SK-N-SH (cell line): Measurements from ENCODE around the gene C9orf78. TPM values are rescaled to one million over a fixed set of nuclear protein-coding genes. Genes with fewer than 3 reads are reported as not detected.

Source experiments
- CTCF ChIA-PET: fragments of 300-600, 350-600 bp; formaldehyde crosslinking; extraction: SDS; loops from one replicate; lab custom pipeline; 2021; lab: Yijun Ruan, JAX
- POLR2A ChIA-PET: fragments of 350-600 bp; sonication (Branson Sonifier 250); formaldehyde crosslinking; extraction: SDS; loops from one replicate; lab custom pipeline; 2020; ENCODE audit warnings: antibody characterized with exemption, inconsistent platforms; lab: Yijun Ruan, JAX
- DNase-seq: peaks from one replicate; pipeline ENCODE4 v3.0.0; 2012
- H2AFZ ChIP-seq: fragments of 200-600 bp; sonication (generic); 2 replicates; pipeline ENCODE4 v1.8.1; 2016; ENCODE audit warnings: antibody characterized with exemption, mild to moderate bottlenecking, low read depth
- H3F3A ChIP-seq: fragments of 200-600 bp; sonication (generic); replicated peaks from 2 replicates; pipeline ENCODE3; 2016; ENCODE audit warnings: antibody characterized with exemption, mild to moderate bottlenecking; ENCODE audit not compliant: insufficient read depth
- H3K27ac ChIP-seq, 2 experiments: fragments of 200-500 bp in 1 of 2; fragments of 200-600 bp in 1 of 2; sonication (Bioruptor generic) in 1 of 2; sonication (generic), shearing (Covaris generic) in 1 of 2; 2 replicates each; pipeline versions ENCODE4 v1.5.1 to v1.6.1; 2014 to 2016; ENCODE audit warnings: low read depth in 2 of 2, inconsistent platforms in 1 of 2, low read length in 1 of 2, mild to moderate bottlenecking in 1 of 2, mixed read lengths in 1 of 2
- H3K27me3 ChIP-seq: fragments of 200-600 bp; sonication (generic), shearing (Covaris generic); 2 replicates; pipeline ENCODE4 v1.6.1; 2016; ENCODE audit warnings: mixed run types; ENCODE audit not compliant: insufficient read depth
- H3K36me3 ChIP-seq, 2 experiments: fragments of 200-500 bp in 1 of 2; fragments of 200-600 bp in 1 of 2; sonication (Bioruptor generic) in 1 of 2; sonication (generic) in 1 of 2; replicated peaks in 1 of 2; 2 replicates each; pipeline versions ENCODE3 to v1.5.1; 2014 to 2016; ENCODE audit warnings: low read length in 1 of 2, mild to moderate bottlenecking in 1 of 2; ENCODE audit not compliant: insufficient read depth in 2 of 2, control insufficient read depth in 1 of 2
- H3K4me1 ChIP-seq, 2 experiments: fragments of 200-500 bp in 1 of 2; fragments of 200-600 bp in 1 of 2; sonication (Bioruptor generic) in 1 of 2; sonication (generic), shearing (Covaris generic) in 1 of 2; 2 replicates each; pipeline versions ENCODE4 v1.5.1 to v1.6.1; 2014 to 2016; ENCODE audit warnings: low read depth in 1 of 2, low read length in 1 of 2, mixed run types in 1 of 2; ENCODE audit not compliant: insufficient read depth in 2 of 2, control insufficient read depth in 1 of 2
- H3K4me2 ChIP-seq: fragments of 200-600 bp; sonication (generic), shearing (Covaris generic); 2 replicates; pipeline ENCODE4 v1.6.1; 2017; ENCODE audit warnings: mixed run types
- H3K4me3 ChIP-seq, 2 experiments: fragments of 200-500 bp in 1 of 2; fragments of 200-600 bp in 1 of 2; sonication (Bioruptor generic) in 1 of 2; sonication (generic), shearing (Covaris generic) in 1 of 2; 2 replicates each; pipeline versions ENCODE4 v1.5.1 to v1.8.1; 2014 to 2016; ENCODE audit warnings: low read depth in 2 of 2, inconsistent platforms in 1 of 2, low read length in 1 of 2, mild to moderate bottlenecking in 1 of 2, mixed read lengths in 1 of 2, moderate library complexity in 1 of 2
- H3K79me2 ChIP-seq: fragments of 200-600 bp; sonication (generic); 2 replicates; pipeline ENCODE4 v1.8.1; 2017; ENCODE audit warnings: mild to moderate bottlenecking; ENCODE audit not compliant: insufficient read depth
- H3K9ac ChIP-seq: fragments of 200-600 bp; sonication (generic); 2 replicates; pipeline ENCODE4 v1.6.1; 2017; ENCODE audit warnings: mixed run types
- H3K9me2 ChIP-seq: fragments of 200-600 bp; sonication (generic); 2 replicates; pipeline ENCODE4 v1.6.1; 2017; ENCODE audit warnings: mixed run types
- H3K9me3 ChIP-seq: fragments of 200-600 bp; sonication (generic); 2 replicates; pipeline ENCODE4 v1.6.1; 2017; ENCODE audit warnings: mixed run types, mild to moderate bottlenecking, moderate library complexity
- H4K20me1 ChIP-seq: fragments of 200-600 bp; sonication (generic); 2 replicates; pipeline ENCODE4 v1.6.1; 2017; ENCODE audit warnings: mild to moderate bottlenecking, mixed run types; ENCODE audit not compliant: insufficient read depth
- ELF1 ChIP-seq: IDR thresholded peaks from 2 replicates; pipeline ENCODE4 v1.4.0; 2012
- EZH2phosphoT487 ChIP-seq: fragments of 200-600 bp; sonication (generic); IDR thresholded peaks from 2 replicates; pipeline ENCODE4 v1.6.1; 2017; ENCODE audit warnings: low read depth, mixed run types, mild to moderate bottlenecking, antibody characterized with exemption, moderate library complexity, borderline replicate concordance
- FOXJ3 ChIP-seq: sonication (generic); formaldehyde crosslinking; IDR thresholded peaks from 2 replicates; pipeline ENCODE4 v1.5.1; 2020; ENCODE audit warnings: mild to moderate bottlenecking, missing genetic modification reagents
- GATA2 ChIP-seq: sonication (generic); formaldehyde crosslinking; IDR thresholded peaks from 2 replicates; pipeline ENCODE4 v1.5.0; 2020; ENCODE audit warnings: mild to moderate bottlenecking, missing genetic modification reagents
- NFIC ChIP-seq: IDR thresholded peaks from 2 replicates; pipeline ENCODE4 v1.4.0; 2012; ENCODE audit warnings: borderline replicate concordance
- RCOR1 ChIP-seq: fragments of 150-350 bp; IDR thresholded peaks from 2 replicates; pipeline ENCODE4 v1.6.1; 2017; ENCODE audit warnings: antibody characterized with exemption, low read length
- RXRA ChIP-seq: IDR thresholded peaks from 2 replicates; pipeline ENCODE4 v1.4.0; 2012; ENCODE audit warnings: low read depth, mild to moderate bottlenecking, borderline replicate concordance
- SMC3 ChIP-seq: IDR thresholded peaks from 2 replicates; pipeline ENCODE4 v1.6.1; 2012; ENCODE audit warnings: low read depth, low read length, improper control_type of control experiment
- TAF1 ChIP-seq: IDR thresholded peaks from 2 replicates; pipeline ENCODE4 v1.6.1; 2012; ENCODE audit warnings: low read depth, mild to moderate bottlenecking, low read length, moderate library complexity, borderline replicate concordance
- TCF12 ChIP-seq: IDR thresholded peaks from 2 replicates; pipeline ENCODE4 v1.4.0; 2012
- TEAD4 ChIP-seq: IDR thresholded peaks from 2 replicates; pipeline ENCODE4 v1.4.0; 2012; ENCODE audit warnings: mild to moderate bottlenecking, borderline replicate concordance; ENCODE audit not compliant: insufficient read depth
- YY1 ChIP-seq: IDR thresholded peaks from 2 replicates; pipeline ENCODE4 v1.4.0; 2012; ENCODE audit warnings: low read depth, mild to moderate bottlenecking
- WGBS: methylation state at CpG from one replicate; pipeline ENCODE4 v1.1.6; 2017; ENCODE audit warnings: low lambda C conversion rate; 5-methylcytosine and 5-hydroxymethylcytosine counted together
- polyA plus RNA-seq, 3 experiments: library from polyadenylated mRNA; depleted of rRNA; stranded (reverse); fragments of >200 nt; gene quantifications; 2 replicates each; pipeline ENCODE4 v1.2.3, GENCODE V29; 2012
- TF ChIP-seq, protein P1 (sequence below): IDR thresholded peaks from 2 replicates; pipeline ENCODE4 v1.4.0; 2012; ENCODE audit warnings: low read depth, borderline replicate concordance
- TF ChIP-seq, protein P2 (sequence below): fragments of 150-350 bp; IDR thresholded peaks from 2 replicates; pipeline ENCODE4 v1.6.1; 2017; ENCODE audit warnings: antibody characterized with exemption, low read length, low read depth, borderline replicate concordance
- TF ChIP-seq, protein P3 (sequence below): IDR thresholded peaks from 2 replicates; pipeline ENCODE4 v1.6.1; 2012; ENCODE audit warnings: mild to moderate bottlenecking, low read depth, low read length, moderate library complexity
- TF ChIP-seq, protein P4 (sequence below): IDR thresholded peaks from 2 replicates; pipeline ENCODE4; 2012

The C9orf78 gene
- polyA plus RNA-seq, 1 of the 3 experiments (the other 2 are of a cell fraction), result 59.2 TPM

DNA sequence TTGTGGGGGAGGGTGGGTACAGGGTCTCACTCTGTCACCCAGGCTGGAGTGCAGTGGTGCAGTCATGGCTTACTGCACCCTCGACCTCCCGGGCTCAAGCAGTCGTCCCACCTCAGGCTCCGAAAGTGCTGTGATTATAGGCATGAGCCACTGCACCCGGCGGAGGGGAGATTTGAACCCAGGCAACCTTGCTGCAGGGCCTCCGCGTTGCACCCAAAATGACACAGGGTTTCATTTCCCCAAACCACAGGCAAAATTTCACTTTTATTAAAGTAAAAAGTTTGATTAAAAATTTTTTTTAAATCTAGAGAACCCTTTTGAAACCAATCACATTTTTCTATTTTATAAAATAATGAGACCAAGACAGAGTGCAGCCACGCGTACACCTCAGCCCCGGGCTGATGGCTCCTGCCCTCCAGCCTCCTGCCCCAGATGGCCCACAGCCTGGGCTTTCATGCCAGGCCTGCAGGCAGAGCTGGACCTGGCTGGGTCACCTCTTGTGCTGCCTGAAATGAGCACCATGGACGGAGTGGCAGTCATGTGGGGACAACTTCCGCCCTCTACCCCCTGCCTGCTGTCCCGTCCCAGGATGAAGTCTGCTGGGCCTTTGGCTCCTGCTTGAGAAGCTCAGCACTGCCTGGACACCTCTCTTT lies 30.7 kb upstream of the C9orf78 start (continued):
- TF ChIP-seq YY1 (no peak), GATA2 (CRISPR knock-in tag) (no peak), EZH2phosphoT487 (no peak), TEAD4 (no peak)
- TF ChIP-seq, protein P1, sequence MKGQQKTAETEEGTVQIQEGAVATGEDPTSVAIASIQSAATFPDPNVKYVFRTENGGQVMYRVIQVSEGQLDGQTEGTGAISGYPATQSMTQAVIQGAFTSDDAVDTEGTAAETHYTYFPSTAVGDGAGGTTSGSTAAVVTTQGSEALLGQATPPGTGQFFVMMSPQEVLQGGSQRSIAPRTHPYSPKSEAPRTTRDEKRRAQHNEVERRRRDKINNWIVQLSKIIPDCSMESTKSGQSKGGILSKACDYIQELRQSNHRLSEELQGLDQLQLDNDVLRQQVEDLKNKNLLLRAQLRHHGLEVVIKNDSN, result no peak
- TF ChIP-seq, protein P2, sequence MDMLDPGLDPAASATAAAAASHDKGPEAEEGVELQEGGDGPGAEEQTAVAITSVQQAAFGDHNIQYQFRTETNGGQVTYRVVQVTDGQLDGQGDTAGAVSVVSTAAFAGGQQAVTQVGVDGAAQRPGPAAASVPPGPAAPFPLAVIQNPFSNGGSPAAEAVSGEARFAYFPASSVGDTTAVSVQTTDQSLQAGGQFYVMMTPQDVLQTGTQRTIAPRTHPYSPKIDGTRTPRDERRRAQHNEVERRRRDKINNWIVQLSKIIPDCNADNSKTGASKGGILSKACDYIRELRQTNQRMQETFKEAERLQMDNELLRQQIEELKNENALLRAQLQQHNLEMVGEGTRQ, result no peak
- TF ChIP-seq, protein P3, sequence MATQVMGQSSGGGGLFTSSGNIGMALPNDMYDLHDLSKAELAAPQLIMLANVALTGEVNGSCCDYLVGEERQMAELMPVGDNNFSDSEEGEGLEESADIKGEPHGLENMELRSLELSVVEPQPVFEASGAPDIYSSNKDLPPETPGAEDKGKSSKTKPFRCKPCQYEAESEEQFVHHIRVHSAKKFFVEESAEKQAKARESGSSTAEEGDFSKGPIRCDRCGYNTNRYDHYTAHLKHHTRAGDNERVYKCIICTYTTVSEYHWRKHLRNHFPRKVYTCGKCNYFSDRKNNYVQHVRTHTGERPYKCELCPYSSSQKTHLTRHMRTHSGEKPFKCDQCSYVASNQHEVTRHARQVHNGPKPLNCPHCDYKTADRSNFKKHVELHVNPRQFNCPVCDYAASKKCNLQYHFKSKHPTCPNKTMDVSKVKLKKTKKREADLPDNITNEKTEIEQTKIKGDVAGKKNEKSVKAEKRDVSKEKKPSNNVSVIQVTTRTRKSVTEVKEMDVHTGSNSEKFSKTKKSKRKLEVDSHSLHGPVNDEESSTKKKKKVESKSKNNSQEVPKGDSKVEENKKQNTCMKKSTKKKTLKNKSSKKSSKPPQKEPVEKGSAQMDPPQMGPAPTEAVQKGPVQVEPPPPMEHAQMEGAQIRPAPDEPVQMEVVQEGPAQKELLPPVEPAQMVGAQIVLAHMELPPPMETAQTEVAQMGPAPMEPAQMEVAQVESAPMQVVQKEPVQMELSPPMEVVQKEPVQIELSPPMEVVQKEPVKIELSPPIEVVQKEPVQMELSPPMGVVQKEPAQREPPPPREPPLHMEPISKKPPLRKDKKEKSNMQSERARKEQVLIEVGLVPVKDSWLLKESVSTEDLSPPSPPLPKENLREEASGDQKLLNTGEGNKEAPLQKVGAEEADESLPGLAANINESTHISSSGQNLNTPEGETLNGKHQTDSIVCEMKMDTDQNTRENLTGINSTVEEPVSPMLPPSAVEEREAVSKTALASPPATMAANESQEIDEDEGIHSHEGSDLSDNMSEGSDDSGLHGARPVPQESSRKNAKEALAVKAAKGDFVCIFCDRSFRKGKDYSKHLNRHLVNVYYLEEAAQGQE, result no peak

DNA sequence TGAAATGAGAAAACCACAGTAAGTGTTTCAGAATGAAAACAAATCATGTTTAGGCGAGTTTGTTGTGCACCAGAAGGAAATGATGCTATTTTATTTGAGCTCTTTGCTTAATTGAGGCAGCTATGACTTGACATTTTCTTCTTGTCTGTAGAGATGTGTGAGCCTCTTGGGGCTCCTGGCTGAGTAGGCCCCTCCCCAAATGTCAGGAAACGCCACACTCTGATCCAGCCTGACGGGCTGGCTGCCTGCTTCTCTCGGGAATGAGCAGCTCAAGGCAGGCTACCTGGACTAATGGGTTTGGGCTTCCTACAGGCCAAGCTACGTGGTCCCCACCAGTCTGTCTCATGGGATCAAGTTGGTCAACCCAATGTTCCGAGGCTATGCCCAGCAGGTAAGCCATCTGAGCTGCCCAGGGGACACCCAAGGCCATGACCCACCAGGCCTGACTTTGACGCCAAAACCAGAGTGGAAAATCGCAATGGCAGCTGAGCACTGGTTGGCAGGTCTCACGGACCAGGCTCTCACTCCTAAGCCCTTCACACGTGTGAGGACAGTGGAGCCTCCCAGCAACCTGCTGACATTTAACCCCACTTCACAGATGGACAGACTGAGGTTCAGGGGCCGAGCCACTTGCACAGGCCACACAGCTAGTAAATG lies 30.0 kb upstream of the C9orf78 start:
- 79% methylated on average over 7 of the region's 11 CpGs for WGBS
- POLR2A ChIA-PET, result no interaction called here

More for the DNA sequence above, 30.0 kb upstream of the C9orf78 start:
- H3K9me2 ChIP-seq, result no peaks in the 10 kb centered on the region
- H2AFZ ChIP-seq, result no peak overlapping the region
- H3K9ac ChIP-seq, result no peak overlapping the region
- H3K4me1 ChIP-seq, result peaks cover 0 to 17% of the 10 kb centered on the region in 2 experiments; a peak in 1 of 4 replicates
- H3K27me3 ChIP-seq, result no peaks in the 10 kb centered on the region
- H3F3A ChIP-seq, result no peaks in the 10 kb centered on the region
- no peak overlapping the region for H3K27ac ChIP-seq
- H3K4me3 ChIP-seq, result no peak overlapping the region
- H3K79me2 ChIP-seq, result no peaks in the 10 kb centered on the region
- H3K4me2 ChIP-seq, result no peak overlapping the region
- no peak for TF ChIP-seq RXRA
- TF ChIP-seq TAF1, result no peak
- TF ChIP-seq, protein P4, sequence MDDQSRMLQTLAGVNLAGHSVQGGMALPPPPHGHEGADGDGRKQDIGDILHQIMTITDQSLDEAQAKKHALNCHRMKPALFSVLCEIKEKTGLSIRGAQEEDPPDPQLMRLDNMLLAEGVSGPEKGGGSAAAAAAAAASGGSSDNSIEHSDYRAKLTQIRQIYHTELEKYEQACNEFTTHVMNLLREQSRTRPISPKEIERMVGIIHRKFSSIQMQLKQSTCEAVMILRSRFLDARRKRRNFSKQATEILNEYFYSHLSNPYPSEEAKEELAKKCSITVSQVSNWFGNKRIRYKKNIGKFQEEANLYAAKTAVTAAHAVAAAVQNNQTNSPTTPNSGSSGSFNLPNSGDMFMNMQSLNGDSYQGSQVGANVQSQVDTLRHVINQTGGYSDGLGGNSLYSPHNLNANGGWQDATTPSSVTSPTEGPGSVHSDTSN, result no peak
- no peak for TF ChIP-seq SMC3
- no peak for TF ChIP-seq ELF1
- TF ChIP-seq TCF12, result no peak
- no peak for TF ChIP-seq NFIC
- no peak for TF ChIP-seq YY1
- TF ChIP-seq FOXJ3 (CRISPR knock-in tag), result no peak
- no peak for TF ChIP-seq RCOR1
- TF ChIP-seq, protein P3, result no peak
- CTCF ChIA-PET, result interaction anchor here (1.5 kb wide), 1 partner anchor 20 kb away, joined by 3 read pairs; no protein-coding TSS in a partner anchor
- peaks cover 5 to 18% of the 10 kb centered on the region in 2 experiments for H3K36me3 ChIP-seq
- no peaks in the 10 kb centered on the region for H4K20me1 ChIP-seq
- no peak for DNase-seq
- no peaks in the 10 kb centered on the region for H3K9me3 ChIP-seq
